HUDEP-2 (cell line): ENCODE results near the gene MAD1L1.

Source experiments
- DNase-seq, 76 experiments: peaks; one replicate each; lab custom pipeline; 2025; ENCODE audit not compliant: unreplicated experiment in 76 of 76; lab: John Stamatoyannopoulos, UW

The MAD1L1 gene

DNA sequence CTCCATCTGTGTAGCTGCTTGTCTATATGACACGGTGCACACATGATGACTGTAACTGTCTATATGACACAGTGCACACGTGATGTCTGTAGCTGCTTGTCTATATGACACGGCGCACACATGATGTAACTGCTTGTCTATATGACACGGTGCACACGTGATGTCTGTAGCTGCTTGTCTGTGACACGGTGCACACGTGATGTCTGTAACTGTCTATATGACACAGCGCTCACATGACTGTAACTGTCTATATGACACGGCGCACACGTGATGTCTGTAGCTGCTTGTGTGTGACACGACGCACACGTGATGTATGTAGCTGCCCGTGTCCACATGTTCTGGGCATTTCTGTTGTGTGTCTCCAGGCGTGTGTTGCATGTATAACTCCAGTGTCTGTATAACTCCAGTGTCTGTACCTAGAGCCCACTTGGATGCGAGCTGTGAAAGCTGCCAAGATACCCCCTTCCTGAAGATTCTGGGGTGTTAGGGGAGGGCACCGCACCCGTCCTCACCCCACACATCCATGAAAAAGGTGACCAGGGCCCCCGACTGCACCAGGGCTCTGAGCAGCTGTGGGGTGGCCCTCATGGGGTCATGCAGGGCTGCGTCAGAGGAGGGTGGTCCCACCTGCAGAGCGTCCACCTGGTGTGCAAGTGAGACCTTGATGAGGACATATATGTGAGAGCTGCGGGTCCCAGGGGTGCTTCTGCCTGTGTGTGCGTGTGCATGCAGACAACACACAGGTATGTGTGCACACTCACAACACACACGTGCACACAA lies 424.7 kb downstream of the MAD1L1 start:
- DNase-seq, result no peak

DNA sequence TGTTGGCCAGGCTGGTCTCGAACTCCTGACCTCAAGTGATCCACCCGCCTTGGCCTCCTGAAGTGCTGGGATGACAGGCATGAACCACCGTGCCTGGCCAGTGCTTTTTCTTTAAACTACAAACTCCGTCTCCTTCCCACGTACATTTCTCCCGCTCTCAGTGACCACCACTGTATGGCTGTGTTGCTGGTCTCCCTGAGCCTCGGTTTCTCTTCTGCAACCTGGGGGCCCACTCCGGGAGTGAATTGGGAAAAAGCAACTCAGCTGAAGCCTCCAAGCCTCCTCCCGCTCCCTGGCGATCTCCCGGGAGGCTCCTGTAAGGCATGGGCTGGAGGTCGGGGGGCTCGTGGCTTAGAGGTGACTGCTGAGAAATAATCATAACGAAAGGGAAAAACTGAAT lies 426.4 kb downstream of the MAD1L1 start:
- DNase-seq, result no peak

DNA sequence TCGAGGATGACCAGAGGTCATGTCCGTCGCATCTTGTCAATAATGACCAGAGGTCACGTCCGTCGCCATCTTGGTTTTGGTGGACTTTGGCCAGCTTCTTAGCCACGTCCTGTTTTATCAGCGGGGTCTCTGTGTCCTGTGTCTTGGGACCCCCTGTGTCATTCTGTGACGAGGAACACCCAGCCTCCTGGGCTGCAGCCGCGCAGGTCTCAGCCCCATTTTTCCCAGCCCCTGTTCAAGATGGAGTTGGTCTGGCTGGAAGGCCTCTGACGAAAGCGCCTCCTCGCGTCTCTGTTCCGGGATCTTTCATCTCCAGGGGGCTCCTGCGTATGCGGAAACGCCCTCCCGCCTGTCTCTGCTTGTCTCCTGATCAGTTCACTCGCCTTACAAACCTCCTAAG lies 428.4 kb downstream of the MAD1L1 start:
- no peak for DNase-seq

DNA sequence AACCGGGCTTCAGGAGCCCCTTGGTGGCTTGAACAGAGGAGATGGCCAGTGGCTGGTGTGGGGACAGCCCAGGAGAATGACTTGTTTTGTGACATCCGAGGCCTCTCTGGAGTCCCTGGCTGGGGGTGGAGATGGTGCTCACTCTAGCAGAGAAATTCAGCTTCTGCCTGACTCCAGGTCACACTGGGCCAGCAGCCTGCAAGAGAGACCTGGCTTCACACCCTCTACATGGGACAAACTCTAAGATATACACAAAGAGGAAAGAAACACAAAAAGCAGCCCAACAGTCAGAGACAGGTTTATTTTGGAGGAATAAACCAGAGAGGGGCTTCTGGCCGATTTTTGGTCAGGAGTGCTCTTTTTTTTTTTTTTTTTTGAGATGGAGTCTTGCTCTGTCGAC lies 429.8 kb downstream of the MAD1L1 start:
- DNase-seq, result no peak

DNA sequence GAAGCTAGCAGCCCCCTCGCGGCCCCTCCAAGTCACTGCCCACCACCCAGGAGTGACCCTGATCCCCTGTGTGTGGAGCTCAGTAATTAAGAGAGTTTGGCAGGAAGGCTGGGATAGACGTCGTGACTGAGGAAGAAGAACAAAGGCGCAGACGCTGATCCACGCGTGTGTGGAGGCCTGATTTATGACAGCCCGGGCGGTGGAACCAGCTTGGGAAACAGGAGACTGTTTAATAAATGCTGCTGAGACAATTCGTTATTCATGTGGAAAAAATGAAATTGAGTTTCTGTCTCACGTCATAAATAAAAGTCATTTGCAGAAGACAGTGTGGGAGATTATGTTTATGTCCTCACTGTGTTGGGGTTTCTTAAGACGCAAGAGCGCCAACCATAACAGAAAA lies 431.8 kb downstream of the MAD1L1 start:
- no peak for DNase-seq

DNA sequence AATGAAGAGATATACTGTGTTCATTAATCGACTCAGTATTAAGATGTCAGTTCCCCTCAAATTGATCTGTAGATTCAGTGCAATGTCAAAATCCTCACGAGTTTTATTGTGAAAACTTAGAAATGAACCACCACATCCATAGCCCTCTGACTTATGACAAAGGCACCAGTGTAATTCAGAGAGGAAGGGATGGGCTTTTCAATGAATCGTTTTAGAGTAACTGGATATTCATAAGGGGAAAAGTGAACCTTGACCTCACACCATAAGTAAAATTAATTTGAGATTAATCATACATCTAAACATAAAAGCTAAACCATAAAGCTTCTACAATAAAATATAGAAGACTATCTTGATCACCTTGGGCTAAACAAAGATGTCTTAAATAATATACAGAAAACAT lies 434.6 kb downstream of the MAD1L1 start:
- DNase-seq, result no peak

DNA sequence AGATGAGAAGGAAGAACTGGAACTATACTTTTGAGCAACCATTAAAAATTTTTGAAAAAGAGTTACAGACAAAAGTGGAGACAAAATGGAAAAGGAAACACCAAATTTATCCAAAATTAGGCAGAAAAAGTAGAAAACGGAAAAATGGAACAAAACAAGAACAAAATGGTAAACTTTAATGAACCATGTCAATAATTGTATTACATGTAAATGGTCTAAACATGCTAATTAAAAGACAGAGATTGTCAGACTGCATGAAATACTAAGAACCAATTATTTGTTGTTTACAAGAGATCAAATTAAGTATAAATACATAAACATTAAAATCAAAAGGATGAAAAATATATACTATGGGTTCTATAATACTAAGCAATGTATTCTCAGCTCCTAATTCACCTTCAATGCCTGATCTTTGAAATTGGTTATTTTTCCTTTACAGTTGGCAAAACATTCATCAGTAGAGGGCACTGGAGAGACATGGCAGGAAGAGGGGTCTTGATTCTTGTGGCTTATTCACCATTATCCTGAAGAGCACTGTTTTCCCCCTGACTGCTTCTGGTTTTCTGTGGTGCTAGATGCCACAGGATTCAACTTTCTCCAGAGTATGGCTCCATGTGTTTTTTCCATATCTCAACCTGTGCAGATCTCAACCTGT lies 437.7 kb downstream of the MAD1L1 start:
- peak in 5 of 76 experiments; percentile 2 to 23 (median 5) for DNase-seq

DNA sequence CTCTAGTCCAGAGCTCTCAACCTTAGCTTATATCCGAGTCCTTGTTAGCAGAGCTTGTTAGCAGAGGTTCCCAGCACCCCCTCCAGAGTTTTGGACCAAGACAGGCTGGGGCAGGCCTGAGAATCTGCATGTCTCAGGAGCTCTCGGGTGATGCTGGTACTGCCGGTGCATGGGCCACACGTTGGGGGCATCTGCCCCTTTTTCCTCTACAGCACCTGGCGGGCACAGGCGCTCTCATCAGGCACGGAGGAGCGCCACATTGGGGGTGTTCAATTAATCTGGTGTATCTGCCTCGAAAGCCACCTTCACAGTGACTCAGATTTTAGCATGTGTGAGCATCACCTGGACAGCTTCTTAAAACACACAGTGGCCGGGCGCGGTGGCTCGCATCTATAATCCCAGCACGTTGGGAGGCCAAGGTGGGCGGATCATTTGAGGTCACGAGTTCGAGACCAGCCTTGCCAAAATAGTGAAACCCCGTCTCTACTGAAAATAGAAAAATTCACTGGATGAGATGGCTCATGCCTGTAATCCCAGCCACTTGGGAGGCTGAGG lies 445.0 kb downstream of the MAD1L1 start:
- DNase-seq, result no peak

DNA sequence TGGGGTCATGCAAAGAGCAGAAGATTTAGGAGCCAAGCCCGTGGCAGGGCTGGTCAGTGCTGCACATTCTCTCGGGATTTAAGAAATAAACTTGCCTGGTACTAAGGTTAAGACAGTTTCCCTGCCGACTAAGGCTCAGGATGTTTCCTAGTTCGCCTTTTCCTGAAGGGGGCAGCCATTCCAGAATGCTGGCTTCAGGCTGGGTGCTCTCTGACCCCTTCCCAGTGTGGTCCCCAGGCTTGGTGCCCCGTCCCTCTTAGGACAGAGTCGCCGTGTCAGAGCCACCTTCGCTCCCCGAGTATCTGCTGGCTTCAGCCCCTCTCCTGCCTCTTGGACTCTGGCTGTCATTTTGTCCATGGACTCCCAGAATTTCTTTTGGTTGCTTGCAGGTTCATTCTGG lies 445.5 kb downstream of the MAD1L1 start:
- no peak for DNase-seq

DNA sequence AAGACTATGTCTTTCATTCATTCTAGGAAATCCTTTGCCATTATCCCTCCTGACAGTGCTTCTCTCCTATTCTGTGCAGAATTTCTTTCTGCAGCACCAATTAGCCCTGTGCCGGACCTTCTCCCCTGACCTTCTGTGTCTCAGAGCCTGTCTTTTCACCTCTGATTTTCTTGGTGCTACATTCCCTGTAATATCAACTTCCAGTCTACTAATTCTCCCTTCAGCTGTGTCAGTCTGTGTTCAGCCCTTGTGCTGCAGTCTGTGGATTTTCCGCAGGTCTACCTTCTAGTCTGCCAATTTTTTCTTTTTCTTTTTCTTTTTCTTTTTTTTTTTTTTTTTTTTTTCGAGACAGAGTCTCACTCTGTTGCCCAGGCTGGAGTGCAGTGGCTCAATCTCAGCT lies 446.9 kb downstream of the MAD1L1 start:
- no peak for DNase-seq

DNA sequence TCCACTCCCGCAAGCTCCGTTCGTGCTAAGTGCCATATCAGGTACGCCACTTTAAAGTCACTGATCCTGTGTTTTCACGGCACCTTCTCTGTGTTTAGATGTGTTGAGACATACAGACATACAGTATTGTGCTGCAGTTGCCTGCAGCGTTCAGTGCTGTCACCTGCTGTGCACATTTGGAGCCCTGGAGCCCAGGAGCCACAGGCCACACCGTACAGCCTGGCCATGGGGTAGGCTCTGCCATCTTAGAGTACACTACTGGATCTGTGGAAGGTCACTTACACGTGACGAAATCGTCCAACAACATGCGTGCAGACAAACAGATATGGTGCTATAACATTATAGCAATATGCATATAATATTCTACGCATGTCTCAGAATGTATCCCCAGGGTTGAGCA lies 451.4 kb downstream of the MAD1L1 start:
- DNase-seq, result no peak

DNA sequence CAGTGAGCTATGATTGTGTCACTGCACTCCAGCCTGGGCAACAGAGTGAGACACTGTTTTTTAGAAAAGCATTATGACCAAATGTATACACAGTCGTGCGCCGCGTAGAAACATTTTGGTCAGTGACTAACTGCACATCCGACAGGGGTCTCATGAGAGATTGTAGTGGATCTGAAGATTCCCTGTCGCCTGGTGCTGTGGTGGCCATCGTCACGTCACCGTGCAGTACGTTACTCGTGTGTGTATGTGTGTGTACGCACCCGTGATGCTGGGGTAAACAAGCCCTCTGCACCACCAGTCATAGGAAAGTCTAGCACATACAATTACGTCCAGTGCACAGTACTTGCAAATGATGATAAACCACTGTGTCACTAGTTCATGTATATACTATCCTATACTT lies 453.3 kb downstream of the MAD1L1 start:
- DNase-seq, result no peak

DNA sequence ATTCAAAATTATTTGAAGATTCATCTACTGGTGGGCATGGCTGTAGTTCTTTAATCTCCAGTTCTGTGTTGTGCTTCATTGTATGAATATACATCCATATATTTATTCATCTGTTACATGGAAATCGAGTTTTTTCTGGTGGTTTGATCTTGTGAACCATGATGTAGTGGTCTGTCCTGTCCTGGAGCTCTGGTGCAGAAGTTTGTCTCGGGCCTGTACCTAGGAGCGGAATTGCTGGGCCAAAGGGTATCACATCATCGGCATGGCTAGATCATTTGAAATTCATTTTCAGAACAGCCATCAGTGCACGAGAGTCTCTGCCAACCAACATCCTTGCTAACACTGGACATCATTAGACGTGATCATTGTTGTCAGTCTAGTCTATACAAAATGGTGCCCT lies 455.6 kb downstream of the MAD1L1 start:
- no peak for DNase-seq

DNA sequence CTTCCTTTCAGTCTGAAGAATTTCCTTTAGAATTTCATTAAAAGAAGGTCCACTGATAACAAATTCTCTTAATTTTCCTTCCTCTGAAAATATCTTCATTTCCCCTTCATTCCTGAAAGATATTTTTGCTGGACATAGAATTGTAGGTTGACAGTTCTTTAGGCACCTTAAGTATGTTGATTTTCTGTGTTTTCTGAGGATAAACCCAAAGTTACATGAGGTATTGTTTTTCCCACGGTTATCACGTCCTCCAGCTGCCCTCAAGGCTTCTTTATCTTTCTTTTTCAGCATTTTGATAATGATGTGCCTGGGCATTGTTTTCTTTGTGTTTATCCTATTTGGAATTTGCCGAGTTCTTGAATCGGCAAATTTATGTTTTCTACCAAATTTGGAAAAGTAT lies 457.4 kb downstream of the MAD1L1 start:
- no peak for DNase-seq

DNA sequence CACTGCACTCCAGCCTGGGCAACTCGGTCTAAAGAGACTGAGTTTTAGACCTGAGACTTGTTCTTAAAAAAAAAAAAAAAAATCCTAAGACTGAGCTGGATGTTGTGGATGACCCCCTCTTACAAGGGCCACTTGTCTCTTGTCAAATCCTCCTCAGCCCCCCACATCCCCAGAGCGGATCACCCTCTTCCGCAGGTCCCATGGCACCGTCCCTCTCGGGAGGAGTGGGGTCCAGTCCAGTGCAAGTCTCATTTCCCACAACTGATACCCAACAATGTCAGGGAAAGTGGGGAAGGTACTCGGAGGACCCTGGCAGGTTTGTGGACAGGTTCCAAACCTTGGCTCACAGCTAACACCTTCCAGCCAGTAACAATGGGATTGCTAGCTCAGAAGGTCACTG lies 462.4 kb downstream of the MAD1L1 start:
- no peak for DNase-seq

DNA sequence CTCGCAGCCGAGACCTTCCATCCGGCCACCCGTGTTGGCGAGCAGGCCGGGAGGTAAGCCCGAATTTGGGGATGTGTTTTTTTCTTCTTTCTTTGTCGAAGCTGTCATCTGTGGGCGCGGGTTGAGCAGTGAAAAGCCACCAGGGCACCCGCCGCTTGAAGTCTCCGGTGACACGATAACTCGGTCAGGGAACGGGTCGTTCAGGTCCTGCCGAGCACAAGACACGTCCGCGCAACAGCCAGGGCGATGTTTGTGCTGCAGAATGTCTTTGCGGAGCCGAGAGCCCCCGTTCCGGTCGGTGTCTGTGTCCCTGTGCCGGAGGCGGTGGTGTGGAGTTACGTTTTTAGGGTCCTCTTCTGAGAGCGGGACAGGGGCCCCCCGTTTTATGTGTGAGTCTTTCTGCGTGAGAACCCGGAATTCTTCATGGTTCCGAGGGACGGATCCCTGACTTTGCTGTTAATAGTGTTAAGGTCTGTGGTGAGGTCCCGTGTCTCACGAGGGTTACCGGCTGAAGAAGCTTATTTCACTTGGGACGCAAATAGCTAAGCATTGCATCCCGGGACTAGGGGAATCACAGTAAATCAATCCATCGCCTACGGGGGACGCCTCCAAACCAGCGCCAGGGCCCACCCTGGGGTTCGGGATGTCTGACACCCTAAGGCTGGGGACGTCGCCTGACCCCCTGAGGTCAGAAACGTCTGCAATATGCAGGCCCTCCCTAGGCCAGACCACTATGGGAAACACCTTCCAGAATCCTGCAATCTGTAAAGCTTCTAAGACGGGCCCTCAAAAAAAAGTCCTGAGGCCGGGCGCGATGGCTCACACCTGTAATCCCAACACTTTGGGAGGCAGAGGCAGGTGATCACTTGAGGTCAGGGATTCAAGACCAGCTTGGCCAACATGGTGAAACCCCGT lies 463.2 kb downstream of the MAD1L1 start:
- no peak for DNase-seq

DNA sequence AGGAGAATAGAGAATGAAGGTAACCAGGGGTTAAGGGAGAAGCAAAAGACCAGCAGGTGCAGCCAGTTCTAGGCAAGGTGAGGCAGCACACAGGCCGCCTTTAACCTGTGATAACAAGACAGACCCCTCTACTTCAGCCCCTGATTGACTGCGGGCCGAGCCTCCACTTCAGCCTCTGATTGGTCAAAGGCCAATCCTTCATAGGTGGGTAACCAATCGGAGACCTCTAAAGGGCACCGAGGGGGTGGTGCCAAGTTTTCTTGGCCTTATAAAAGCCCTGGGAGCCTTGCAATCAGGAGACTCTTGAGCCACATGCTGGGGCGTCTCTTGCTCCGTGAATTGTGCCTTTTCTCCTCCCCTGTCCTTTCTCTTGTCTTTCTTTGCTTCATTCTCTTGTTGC lies 463.9 kb downstream of the MAD1L1 start:
- DNase-seq, result no peak

DNA sequence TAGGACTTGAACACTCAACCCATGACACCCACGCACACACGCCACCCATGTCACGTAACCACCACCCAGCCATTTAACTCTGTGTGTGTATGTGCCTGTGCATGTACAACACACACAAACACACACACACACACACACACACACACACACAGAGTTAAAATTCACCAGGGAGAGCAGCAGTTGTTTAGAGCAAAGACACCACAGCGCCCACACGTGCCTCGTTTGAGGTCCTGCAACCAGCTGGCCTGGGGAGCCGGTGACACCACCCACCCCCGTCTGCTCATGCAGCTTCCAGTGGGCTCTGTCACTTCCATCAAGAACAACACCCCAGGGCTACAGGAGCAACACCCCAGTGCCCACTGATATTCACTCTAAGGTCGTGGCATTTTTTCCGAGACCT lies 465.2 kb downstream of the MAD1L1 start:
- no peak for DNase-seq
